Fibroblast of pulmonary artery (primary cell): ENCODE data around the gene CLN6.

Experiments used
- DNase-seq: peaks from one replicate; pipeline ENCODE4 v3.0.0-alpha.2; 2010; ENCODE audit warnings: low read depth
- H3K4me3 ChIP-seq: replicated peaks from 2 replicates; pipeline ENCODE4 v1.5.1; 2011; ENCODE audit warnings: low read depth, mild to moderate bottlenecking, control low read depth, low read length, moderate library complexity
- TF ChIP-seq, protein P1 (sequence below): IDR thresholded peaks from 2 replicates; pipeline ENCODE4 v1.5.1; 2011; ENCODE audit warnings: mild to moderate bottlenecking, control low read depth, low read length, inconsistent platforms; ENCODE audit errors: missing control alignments

CLN6 gene

DNA sequence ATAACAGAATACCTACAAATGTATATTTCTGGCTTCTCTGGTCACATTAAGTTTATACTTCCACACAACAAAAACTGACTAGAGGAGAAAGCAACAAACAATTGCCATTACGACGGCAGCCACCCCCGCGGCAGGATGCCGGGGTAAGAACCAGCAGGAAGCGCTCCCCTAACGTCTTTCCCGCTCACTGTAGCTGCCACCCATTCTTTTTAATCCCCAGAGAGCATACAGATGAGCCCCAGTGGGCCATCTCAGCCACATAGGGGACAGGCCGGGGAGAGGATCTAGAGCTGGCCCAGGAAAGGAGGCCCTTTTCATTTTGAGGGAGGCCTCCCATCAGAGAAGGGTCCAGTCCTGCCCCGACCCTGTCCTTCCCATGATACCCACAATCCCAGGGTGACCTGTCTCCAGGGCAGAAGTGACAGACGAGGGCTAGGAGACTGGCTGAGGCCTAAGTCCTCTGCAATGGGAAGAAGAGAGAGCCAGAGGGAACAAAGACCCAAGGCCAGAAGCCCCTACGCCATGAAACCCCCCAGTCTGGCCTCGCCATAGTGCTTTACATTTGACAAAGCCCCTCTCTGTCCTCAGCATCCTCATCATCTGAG lies 20.8 kb downstream of the CLN6 start:
- DNase-seq: no peak

DNA sequence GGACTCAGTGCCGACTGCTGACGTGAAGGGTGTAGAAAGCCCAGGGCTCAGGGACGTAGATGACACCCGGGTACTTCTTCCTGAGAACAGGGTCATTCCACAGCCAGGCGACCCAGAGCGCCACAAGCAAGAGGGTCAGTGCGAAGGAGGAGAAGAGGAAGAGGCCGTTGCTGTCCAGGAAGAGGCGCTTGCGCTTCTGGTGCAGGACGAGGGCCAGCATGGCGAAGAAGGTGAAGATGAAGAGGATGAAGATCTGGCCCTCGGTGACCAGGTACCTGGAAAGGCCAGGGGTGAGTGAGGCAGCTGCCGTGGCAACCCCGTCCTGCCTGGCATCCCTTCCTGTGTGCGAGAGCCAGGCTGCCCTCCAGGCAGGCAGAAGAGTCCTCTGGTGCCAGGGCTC lies 21.4 kb downstream of the CLN6 start:
- no peak for DNase-seq
- H3K4me3 ChIP-seq: no peak overlapping the region
- TF ChIP-seq, protein P1, sequence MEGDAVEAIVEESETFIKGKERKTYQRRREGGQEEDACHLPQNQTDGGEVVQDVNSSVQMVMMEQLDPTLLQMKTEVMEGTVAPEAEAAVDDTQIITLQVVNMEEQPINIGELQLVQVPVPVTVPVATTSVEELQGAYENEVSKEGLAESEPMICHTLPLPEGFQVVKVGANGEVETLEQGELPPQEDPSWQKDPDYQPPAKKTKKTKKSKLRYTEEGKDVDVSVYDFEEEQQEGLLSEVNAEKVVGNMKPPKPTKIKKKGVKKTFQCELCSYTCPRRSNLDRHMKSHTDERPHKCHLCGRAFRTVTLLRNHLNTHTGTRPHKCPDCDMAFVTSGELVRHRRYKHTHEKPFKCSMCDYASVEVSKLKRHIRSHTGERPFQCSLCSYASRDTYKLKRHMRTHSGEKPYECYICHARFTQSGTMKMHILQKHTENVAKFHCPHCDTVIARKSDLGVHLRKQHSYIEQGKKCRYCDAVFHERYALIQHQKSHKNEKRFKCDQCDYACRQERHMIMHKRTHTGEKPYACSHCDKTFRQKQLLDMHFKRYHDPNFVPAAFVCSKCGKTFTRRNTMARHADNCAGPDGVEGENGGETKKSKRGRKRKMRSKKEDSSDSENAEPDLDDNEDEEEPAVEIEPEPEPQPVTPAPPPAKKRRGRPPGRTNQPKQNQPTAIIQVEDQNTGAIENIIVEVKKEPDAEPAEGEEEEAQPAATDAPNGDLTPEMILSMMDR: no peak

More for the DNA sequence above, 20.8 kb downstream of the CLN6 start:
- H3K4me3 ChIP-seq: no peak overlapping the region
- TF ChIP-seq, protein P1: no peak

- no peak for DNase-seq
- H3K4me3 ChIP-seq: no peak overlapping the region
- TF ChIP-seq, protein P1: no peak
Measured at GRCh38 chr15:68207176-68207935, 22.2 kb downstream of the CLN6 start.

DNA sequence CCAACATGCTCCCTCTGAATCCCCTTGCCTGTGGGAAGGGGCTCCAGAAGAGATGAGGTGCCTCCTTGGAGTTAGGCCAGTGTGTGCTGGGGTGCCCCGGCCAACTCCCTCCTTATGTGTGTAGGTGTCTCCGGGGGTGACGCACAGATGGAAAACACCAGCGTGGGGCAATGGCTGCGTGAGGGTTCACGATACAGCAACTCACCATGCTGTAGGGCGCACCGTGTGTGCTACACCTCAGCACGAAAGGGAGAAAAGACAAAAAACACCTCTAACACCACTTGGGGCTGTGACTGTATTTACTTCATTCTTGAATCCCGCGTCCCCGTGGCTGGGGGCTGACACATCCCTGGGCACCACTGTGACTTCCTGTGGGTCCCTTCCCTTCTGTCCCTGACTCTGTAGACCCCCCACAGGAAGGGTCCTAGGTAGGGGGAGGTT lies 22.8 kb downstream of the CLN6 start:
- DNase-seq: no peak
- TF ChIP-seq, protein P1: no peak
- no peak overlapping the region for H3K4me3 ChIP-seq

DNA sequence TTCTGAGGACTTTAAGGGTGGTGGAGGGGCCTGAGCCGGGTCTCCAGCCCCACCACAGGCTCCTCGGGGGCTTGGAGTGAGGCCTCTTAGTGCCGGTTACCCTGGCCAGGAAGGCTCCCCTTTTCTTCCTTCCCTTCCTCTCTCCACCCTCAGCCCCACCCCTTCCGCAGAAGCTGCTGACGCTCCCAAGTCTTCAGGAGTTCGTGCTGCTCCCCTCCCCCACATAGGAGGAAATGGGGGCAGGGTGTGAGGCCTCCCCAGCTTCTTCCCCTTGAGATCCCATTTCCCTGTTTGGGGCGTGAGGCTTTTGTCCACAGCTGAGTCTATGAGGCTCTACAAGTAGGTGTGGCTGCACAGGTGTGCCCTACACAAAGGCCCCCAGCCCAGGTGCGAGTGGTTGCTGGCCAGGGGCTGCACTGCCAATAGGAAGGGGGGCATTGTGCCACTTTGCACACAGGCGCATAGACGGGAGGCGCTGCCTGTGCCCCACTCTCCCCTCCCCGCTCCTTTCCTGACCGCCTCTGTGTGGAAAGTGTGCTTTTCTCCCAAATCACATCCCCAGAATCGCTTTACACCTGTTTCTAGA lies 23.5 kb downstream of the CLN6 start:
- H3K4me3 ChIP-seq: no peak overlapping the region
- TF ChIP-seq, protein P1: no peak
- no peak for DNase-seq

- H3K4me3 ChIP-seq: no peak overlapping the region
- no peak for DNase-seq
- TF ChIP-seq, protein P1: no peak
Measured at GRCh38 chr15:68205558-68205944, 24.0 kb downstream of the CLN6 start.
